HuH-7 (cell line): ENCODE results near the gene SPARC.

Experiments used
- DNase-seq: peaks from one replicate; pipeline ENCODE4 v3.0.0; 2011; ENCODE audit warnings: low spot score

The SPARC gene

DNA sequence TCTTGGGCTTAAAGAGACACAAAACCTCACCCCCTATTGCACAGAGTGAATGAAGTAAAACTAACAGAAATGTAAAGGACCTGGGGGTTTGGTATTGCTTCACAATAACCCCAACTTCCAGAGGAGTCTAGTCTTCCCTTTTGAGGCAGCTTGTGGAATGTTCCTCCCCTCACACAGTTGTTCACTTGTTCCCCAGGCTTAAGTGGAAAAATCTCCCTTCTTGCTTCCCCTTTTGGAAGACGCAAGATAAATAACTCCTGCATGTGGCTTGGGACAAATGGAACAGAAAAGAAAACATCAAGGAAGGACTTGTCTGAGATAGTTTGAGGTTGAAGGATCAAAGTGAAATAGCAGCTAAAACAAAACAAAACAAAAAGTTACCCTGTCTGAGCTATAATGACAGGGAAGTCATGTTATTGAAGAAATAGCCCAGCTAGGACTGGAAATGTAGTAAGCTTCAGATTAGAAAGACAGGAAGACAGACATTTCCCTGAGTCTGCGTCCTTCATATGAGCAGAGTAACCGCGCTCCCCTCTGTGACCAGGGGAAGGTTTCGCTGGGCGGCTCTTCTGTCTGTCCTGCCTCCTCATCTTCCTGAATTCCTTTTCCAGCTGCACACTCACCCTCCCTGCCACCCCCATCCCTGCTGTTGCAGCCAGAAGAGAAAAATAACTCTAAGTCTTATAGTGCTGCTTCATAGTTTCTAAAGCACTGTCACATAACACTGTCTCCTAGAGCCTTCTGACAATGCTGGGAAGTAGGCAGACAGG lies 8.8 kb downstream of the SPARC start:
- DNase-seq, result no peak

DNA sequence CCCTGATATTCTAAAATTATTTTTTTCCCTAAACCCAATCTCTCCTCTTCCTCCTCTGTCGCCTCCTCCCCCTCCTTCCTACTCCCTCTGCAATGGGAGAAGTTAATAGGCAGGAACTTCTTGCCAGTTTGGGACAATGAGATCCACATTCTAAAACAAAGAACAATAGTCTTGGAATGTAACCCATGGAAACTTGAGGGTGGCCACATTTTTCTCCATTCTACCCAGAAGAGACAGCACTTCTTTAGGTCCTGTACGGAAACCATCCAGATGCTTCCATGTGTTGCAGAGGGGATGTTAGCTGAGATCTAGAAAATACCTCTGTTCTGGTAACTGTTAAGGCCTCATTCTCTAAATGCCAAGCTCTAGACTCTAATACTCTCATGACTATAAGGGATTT lies 10.0 kb downstream of the SPARC start:
- DNase-seq, result no peak

GRCh38 chr5:151676314-151676712 lies 10.4 kb downstream of the SPARC start:
- DNase-seq, result no peak

DNA sequence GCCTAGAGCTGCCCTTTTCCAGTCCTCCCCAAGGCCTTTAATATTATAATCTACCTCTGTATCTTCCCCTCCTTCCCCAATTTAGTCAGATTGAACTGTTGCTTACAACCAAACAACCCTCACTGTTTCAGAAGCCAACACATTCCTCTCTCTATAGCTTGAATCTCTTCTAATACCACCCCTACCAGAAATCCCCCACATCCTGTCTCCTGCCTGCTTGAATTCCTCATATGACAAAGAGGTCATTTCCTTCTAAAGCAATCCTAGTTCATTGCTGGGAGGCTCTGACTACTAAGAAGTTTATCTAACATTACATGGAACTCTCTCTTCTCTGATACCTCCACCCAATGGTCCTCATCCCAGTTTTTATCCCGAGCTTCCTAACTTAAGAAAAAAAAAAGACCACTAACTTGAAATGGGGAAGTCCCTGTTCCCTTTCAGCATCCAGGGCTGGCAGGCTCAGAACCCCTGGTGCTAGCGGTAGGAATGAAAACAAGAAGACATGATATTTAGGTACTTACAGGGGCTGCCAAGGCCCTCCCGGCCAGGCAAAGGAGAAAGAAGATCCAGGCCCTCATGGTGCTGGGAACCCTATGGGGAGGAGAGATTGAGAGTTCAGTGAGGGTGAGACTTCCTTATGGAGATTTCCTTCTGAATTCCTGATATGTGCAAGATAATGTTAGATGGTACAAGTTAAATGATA lies 11.0 kb downstream of the SPARC start:
- no peak for DNase-seq

DNA sequence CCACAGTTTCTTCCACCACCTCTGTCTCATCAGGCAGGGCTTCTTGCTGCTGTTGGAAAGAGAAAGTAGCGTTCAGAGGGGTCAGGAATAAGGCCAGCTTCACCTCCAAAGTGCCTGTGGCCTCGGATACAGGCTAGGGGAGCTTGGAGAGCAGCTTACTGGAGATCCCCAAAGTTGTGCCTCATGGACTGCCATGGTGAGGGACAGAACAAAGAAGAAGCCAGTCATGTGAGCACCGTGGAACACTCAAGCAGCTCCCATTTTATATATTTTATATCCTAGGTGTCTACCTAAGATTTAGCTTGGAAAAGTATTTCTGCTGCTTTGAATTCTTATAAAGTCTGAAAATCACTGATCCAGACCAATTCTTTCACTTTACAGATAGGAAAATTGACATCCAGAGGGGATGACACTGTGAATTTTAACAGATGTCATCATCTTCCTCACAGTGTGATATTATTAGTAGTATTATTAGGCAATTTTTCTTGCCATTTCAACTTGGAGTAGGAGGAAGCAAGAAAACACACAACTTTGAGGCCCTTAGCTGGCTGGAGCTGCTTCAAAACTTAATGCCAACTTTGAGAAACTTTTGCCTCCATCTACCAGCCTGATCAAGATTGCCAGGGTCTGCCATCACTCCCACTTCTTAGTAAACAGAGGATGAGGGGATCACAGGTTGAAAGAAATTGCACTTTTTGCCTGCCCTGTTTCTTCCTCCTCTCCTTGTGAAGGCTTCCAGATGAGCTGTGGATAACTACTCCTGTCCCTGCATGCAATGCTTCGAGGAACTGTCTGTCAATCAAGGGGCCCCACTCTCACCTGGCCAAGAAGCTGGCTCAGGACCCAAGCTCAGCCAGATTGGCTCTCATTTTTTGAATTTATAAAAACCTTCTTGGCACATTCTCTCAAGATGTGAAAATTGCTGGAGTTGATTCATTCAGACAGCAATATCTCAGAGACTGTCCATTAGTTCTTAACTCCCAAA lies 11.8 kb downstream of the SPARC start:
- DNase-seq, result no peak

DNA sequence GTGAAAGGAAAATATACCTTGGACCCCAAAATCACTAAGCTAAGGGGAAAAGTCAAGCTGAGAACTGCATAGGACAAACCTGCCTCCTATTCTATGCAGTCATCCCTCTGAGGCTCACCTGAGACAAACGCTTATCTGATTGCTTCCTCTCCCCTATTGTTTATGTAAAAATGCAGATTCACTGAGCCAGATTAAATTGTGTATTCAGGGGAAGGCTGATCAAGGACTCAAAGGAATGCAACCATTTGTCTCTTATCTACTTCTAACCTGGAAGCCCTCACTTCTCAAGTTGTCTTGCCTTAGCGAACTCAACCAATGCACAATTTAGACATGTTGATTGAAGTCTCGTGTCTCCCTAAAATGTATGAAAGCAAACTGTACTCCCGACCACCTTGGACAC lies 13.3 kb downstream of the SPARC start:
- no peak for DNase-seq

DNA sequence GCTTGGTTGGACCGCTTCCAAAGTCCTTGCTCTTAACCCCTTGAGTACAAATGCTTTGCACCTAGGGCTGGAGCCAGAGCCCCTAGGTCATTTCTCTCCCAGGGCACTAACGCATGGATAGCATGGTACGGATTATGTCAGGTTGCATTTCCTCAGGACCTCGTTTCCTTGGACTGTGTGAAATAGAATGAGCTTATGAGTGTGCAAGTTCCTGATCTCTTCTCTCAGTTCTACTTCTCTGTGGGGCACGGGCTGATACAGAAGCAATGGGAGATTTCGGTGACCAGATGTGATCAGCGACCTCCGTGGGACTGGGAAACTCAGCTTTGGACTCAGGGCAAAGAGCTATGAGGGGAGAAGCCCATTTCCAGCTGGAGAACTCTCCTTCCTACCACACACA lies 14.2 kb downstream of the SPARC start:
- DNase-seq, result no peak

- DNase-seq, result no peak
Measured at GRCh38 chr5:151671950-151672349, 14.8 kb downstream of the SPARC start.

GRCh38 chr5:151670953-151671636 lies 15.6 kb downstream of the SPARC start:
- DNase-seq, result no peak

DNA sequence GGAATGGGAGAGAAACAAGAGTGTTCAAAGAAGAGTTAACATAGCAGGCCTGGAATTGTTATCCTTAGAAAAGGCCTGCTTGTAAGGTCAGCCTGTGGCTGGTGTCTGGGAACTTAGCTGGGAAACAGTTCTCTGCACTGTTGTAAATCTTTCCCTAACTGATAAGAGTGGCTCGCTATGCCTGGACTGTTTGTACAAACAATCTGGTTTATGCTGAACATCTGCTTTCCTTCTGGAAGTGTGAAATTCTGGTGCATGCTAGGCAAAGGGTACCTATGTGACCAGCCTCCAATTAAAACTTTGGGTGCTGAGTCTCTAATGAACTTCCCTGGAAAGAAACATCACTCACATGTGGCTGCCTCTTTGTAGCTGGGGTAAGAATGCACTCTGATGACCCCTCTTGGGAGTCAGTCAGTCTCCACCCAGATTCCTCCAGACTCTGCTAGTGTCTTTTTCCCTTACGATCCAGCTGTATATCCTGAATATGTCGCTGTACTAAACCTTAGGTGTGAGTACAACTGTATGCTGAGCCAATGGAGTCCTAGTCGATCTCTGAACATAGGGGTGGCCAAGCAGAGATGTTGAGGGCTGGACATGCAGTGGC lies 16.5 kb downstream of the SPARC start:
- DNase-seq, result peak; percentile 30

GRCh38 chr5:151667083-151667482 lies 19.6 kb downstream of the SPARC start:
- DNase-seq, result no peak

- no peak for DNase-seq
Measured at GRCh38 chr5:151665613-151666012, 21.1 kb downstream of the SPARC start.

DNA sequence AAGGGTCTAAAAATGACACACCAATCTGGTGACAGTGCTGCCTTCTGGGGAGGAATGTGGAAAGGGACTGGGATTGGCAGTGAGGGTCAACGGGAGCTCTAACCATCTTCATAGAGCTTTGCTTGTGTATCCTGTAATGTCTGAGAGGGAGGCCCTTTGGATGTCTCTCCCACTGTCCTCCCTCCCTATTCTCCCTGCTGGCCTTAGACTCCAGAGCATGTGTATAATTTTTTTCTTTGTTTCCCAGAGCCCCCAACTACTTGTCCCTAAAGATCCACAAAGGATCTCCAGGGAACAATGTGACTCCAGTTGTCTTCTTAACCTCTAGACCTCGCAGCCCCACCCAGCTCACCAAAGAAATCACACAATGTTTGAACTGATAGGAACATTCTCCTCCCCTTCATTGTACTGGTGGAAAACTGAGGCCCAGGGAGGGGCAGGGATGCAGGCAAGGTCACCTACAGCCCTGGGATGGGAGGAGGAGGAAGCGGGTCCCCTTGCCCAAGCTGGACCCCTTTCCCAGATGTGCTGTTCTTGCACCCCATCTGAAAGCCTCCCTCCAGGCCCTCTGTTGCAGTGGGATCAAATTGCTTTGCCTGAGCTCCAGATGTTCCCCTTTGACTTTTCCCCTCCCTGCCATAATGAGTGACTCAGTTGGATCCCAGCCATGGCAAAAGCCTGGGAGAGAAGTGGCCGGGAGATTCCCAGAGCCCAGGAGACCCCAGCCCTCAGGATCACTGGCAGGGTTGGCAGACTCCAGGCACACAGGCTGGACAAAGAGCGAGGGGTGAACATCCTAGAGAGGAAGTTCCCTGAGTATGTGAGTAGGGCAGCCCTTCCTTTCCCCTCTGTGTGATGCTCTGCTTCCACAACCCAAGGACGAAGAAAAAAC lies 21.8 kb downstream of the SPARC start:
- no peak for DNase-seq

DNA sequence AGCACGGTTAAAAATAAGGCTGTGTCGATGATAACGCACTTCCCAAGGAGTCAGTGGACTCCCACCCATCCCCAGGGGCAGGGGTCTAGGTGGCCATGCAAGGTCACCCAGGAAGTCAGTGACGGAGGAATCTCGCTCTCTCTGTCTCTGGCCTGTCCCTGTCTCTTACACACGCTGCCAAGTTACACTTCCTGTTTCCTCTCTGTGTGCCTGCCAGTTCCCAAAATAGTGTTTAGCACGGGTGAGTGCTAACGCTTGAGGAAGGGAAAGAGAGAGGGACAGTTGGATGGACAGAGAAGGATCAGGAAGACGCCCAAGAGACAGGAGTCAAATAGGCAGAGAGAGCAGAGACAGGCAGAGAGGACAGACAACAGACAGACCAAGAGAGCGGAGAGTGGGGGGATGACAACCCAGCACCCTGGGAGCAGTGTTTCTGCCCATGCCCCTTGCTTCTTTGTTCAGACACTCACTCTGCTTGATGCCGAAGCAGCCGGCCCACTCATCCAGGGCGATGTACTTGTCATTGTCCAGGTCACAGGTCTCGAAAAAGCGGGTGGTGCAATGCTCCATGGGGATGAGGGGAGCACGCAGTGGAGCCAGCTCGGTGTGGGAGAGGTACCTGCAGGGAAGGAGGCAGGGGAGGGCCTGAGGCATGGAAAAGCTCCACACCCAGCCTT lies 23.0 kb downstream of the SPARC start:
- DNase-seq, result no peak

DNA sequence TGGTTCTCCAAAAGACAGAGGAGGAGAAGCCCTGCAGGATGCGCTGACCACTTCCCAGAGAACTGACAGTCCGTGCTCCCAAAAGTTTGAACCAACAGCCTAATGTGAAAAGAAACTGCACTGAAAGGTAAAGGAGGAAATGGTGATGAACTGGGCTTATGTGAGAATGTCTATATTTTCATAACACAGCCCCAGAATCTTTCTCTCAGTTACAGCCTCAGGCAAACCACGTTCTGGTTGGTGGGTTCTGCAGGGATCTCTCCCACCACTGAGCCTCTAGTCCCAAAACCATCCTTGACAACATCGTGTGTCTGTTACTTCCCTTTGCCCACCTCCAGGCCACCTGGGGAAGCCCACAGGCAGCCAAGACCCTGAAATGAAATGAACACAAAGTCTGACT lies 23.9 kb downstream of the SPARC start:
- DNase-seq, result no peak

DNA sequence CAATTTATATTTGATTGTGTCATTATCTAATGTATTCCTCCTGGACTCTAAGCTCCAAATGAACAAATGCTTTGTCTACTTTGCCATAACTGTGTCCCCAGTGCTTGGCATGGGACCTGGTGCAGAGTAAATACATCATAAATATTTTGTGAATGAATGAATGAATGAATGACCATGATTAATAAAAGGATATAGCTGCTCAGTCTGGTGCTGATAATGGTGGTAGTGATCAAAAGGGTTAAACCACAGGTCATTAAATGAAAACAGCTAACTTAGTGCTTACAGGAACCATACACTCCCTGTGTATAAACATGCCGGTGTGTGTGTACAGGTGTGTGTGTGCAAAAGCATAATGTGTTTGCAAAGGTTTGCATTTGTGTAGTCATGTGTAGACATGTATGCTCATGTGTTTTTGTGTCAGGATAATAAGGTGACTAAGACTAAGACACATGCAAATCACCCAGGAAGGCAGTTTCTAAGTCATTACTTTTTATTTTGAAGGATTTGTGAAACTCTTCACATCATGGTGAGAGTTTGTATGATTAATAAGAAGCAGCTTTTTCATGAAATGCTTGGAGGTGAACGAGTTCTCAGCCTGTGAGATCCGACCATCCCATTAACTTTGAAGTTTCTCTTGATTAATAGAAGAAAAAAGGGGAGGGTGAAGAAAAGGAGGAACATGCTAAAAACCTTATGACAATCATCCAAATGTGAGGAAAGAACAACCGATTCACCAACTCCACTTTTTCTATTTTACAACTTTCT lies 24.6 kb downstream of the SPARC start:
- DNase-seq, result no peak

DNA sequence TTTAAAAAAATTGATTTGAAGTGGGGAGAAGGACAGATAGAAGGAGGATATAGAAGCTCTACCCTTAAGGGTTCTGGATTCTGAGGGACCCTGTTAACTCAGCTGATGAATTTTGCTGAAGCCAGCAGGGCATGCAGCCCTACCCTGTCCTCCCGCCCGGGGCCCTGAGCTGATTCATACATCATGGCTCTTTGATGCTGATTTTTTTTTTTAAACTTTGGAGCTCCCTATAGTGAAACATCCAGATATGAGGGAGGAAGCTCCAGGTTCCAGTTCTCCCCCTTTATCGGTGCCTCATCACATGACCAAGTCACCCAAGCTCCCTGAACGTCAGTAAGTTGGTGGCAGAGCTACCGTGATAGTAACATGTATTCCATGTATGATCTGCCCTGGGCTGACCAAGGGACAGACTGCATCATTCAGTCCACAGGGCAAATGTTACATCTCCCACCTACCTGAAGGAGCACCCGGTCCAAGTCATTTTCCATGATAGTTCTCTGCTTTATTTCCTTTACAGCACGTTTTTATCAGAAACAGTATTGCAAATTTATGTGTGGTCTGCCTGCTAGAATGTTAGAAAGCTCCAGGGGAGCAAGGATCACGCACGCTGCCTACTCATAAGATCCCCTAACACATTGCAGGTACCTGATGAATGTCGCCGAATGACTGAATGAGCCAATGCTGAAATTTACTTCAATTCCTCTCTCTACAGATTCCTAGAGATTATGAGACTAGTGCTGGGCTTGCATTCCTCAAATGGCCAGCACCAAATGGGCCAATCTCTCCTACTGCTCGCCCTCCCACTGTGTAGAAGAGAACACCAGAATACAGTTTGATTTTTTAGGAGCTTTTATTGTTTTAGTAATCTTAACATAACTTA lies 25.9 kb downstream of the SPARC start:
- no peak for DNase-seq
